C4-2B (cell line): ENCODE results near the gene PPP2R1B.
"Not testable (repeated sequence)": the region's sequence is repeated elsewhere in the genome, so short reads cannot be mapped to it uniquely, and the experiment has no call there.

Experiments
- H3K27ac ChIP-seq: fragments of 450-650 bp; 2 replicates; pipeline ENCODE4 v1.5.1; 2017
- ZFX ChIP-seq: fragments of 450-650 bp; IDR thresholded peaks from 2 replicates; pipeline ENCODE4 v1.6.1; 2017
- TF ChIP-seq, protein P1 (sequence below): fragments of 450-650 bp; conservative IDR thresholded peaks from 2 replicates; pipeline ENCODE4 v1.5.1; 2017; ENCODE audit warnings: mild to moderate bottlenecking

PPP2R1B gene

DNA sequence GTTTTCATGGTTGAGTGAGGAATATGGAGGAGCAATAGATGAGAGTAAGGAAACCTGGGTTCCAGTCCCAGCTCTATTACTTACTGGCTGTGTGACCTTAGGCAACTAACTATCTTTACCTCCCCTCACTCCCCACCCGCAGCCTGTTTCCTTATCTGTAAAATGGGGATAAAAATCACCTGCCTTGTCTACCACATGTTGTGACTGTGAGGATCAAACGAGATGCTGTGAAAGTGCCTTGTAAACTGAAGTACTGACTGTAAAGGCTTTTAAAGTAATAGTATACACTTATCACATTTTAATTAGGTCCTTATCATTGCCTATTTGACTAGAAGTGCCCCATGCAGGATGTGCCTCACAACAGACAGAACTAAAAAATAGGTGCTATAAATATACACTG, 18.9 kb upstream of the PPP2R1B start:
- TF ChIP-seq, protein P1, sequence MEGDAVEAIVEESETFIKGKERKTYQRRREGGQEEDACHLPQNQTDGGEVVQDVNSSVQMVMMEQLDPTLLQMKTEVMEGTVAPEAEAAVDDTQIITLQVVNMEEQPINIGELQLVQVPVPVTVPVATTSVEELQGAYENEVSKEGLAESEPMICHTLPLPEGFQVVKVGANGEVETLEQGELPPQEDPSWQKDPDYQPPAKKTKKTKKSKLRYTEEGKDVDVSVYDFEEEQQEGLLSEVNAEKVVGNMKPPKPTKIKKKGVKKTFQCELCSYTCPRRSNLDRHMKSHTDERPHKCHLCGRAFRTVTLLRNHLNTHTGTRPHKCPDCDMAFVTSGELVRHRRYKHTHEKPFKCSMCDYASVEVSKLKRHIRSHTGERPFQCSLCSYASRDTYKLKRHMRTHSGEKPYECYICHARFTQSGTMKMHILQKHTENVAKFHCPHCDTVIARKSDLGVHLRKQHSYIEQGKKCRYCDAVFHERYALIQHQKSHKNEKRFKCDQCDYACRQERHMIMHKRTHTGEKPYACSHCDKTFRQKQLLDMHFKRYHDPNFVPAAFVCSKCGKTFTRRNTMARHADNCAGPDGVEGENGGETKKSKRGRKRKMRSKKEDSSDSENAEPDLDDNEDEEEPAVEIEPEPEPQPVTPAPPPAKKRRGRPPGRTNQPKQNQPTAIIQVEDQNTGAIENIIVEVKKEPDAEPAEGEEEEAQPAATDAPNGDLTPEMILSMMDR: no peak
- TF ChIP-seq ZFX: no peak
- H3K27ac ChIP-seq: no peak overlapping the region

- not testable (repeated sequence) for H3K27ac ChIP-seq
Measured at GRCh38 chr11:111784311-111784710, 18.1 kb upstream of the PPP2R1B start.

GRCh38 chr11:111782109-111782741, 16.0 kb upstream of the PPP2R1B start:
- no peak for TF ChIP-seq ZFX
- TF ChIP-seq, protein P1: no peak
- no peak overlapping the region for H3K27ac ChIP-seq

DNA sequence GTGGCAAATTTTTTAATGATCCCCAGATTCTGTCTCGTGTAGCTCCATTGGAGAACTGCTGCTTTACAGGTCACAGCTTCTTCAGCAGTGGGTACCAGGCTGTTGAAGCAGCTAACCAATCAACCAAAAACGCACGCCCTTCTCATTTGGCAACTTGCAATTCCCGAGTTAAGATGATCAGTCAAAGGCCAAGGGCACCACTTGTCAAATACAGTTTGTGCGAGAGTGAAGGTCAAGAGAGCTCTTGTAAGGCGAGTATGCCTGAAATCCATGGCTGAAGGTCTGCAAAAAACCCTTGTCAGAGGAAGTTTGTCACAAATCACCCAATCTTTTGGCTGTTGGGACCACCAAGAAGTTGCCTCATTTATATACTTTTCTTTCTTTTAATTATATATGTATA, 12.9 kb upstream of the PPP2R1B start:
- TF ChIP-seq, protein P1: no peak
- no peak for TF ChIP-seq ZFX
- H3K27ac ChIP-seq: no peak overlapping the region

GRCh38 chr11:111778047-111778558, 11.9 kb upstream of the PPP2R1B start:
- H3K27ac ChIP-seq: no peak overlapping the region
- no peak for TF ChIP-seq ZFX
- TF ChIP-seq, protein P1: no peak

DNA sequence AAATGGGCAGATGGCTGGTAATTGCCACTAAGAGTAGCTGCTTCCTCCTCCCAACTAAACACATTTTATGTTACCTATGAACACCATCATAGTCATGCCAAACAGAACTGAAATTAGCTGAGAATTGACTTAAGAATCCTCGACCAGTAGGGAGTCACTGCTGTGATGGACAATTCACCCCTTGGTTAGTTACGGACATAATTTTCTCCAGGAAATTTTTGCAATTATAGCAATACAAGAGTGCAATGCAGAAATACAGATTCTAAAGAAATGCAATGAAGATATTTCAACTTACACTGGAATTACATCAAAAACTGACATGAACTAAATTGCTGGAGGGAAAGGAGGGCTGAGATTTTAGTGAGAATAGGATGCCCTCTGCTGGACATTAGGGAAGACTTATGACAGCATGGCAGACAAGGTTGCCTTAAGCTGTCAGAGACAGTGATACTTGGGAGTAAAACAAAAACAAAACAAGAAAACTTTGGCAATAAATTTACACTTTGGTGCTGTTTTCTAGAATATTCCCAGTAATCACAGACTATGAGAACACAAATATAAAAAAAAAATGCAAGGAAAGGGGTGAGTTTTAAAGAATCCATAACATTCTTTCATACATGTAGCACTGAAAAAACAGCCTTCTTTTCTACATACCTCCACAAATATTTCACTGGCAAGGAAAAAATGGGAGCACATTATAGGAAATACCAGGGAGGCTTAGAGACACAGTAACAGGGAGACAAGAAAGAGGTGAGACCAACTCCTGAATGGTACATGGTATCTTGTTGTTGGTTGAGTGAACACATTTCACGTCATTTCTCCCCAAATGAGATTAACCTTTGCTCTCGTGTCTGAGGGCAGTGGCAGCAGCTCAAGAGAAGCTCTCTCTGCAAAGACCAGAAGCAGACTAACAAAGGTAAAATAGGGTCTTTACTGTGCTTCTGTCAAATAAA, 11.2 kb upstream of the PPP2R1B start:
- TF ChIP-seq ZFX: no peak
- TF ChIP-seq, protein P1: peak; percentile 85
- no peak overlapping the region for H3K27ac ChIP-seq

- H3K27ac ChIP-seq: no peak overlapping the region
- TF ChIP-seq, protein P1: no peak
- no peak for TF ChIP-seq ZFX
Measured at GRCh38 chr11:111776398-111777093, 10.4 kb upstream of the PPP2R1B start.
